Right lobe of liver (tissue), 4 donors: ENCODE results near the gene KAT2B.

Experiments
- POLR2A ChIP-seq: fragments of 450-650 bp; IDR thresholded peaks from one replicate; pipeline ENCODE4 v1.6.1; 2017; ENCODE audit warnings: antibody characterized with exemption, mild to moderate bottlenecking
- TF ChIP-seq, protein P1 (sequence below), 4 donors: fragments of 200-600 bp in 3 of 4; fragments of 450-650 bp in 1 of 4; IDR thresholded peaks; one replicate each; pipeline versions ENCODE4 v1.5.1 to v1.8.0; 2016 to 2022; ENCODE audit warnings: antibody characterized with exemption in 4 of 4, mild to moderate bottlenecking in 2 of 4
- donor health status: DM: no; HTN: no; CAD: no.
- donor health status: DM: no; HTN: no; CAD: no.
- donor health status: DM: no; HTN: yes; CAD: no.

DNA sequence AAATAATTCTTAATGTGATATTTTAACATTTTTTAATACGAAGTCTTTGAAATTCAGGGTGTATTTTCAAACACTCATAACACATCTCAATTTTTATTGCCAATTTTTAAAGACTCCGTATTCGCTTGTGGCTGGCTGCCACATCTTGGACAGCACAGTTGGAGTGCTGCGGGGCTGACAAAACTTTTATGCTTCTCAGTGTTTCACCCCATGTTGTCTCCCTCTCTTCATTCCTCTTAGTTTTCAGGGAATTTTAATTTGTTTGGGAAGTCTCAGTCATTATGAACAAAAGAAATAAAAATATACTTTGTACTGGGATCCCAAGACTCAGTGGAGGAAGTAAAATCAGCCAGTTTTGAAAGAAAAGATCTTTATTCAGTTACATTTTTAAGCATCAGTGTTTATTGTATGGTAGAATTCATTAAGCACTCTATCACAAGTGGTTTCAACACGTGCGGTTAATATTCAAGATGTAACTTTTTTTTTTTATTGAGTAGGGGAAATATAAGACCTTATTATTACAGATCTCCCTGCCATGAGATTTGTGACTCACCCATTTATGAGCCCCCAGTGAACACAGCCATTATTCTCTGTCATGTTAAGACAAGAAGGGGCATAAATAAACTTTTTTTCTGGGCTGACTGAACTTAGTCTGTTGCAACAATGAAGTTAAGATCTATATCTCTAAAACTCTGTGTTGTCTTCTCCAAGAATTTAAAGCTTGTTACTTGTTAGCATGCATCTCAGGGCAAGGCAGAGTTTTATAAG lies 26.8 kb downstream of the KAT2B start:
- TF ChIP-seq, protein P1, sequence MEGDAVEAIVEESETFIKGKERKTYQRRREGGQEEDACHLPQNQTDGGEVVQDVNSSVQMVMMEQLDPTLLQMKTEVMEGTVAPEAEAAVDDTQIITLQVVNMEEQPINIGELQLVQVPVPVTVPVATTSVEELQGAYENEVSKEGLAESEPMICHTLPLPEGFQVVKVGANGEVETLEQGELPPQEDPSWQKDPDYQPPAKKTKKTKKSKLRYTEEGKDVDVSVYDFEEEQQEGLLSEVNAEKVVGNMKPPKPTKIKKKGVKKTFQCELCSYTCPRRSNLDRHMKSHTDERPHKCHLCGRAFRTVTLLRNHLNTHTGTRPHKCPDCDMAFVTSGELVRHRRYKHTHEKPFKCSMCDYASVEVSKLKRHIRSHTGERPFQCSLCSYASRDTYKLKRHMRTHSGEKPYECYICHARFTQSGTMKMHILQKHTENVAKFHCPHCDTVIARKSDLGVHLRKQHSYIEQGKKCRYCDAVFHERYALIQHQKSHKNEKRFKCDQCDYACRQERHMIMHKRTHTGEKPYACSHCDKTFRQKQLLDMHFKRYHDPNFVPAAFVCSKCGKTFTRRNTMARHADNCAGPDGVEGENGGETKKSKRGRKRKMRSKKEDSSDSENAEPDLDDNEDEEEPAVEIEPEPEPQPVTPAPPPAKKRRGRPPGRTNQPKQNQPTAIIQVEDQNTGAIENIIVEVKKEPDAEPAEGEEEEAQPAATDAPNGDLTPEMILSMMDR (IDR thresholded peaks at IDR 0.05), result no peak
- TF ChIP-seq POLR2A, result no peak
